Islet of Langerhans (tissue), 1 donor: ENCODE measurements around the gene BEST4.
"Not testable (repeated sequence)": the region's sequence is repeated elsewhere in the genome, so short reads cannot be mapped to it uniquely, and the experiment has no call there.

Experiments used
- FAIRE-seq: peaks from one replicate; lab custom pipeline; 2011; peaks lifted over from hg19 to GRCh38; lab: Jason Lieb, UNC

The BEST4 gene

DNA sequence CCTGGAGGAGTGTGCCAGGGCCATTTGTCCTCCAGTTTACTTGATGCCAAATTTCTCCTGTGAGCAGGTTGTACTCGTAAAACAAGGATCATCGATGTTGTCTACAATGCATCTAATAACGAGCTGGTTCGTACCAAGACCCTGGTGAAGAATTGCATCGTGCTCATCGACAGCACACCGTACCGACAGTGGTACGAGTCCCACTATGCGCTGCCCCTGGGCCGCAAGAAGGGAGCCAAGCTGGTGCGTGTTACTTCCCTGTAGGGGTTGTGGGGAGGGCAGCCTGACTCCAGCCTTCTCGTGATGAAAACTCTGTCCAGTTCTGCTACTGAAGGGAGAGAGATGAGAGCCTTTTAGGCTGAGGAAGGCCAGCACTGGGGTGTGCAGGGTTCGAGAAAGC lies 10.4 kb downstream of the BEST4 start:
- FAIRE-seq = no peak

DNA sequence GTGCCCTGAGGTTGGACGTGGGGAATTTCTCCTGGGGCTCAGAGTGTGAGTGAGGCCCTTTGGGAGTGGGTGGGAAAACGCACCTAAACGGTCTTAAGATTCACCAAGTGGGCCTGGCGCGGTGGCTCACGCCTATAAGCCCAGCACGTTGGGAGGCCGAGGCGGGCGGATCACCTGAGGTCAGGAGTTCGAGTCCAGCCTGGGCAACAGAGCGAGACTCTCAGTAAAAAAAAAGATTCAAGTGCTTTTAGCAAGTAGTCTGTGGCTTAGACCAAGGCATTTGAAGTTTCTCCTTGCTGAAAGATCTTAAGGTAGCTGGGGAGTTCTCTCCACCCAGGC lies 11.3 kb downstream of the BEST4 start:
- FAIRE-seq = no peak

GRCh38 chr1:44775930-44776729 lies 11.8 kb downstream of the BEST4 start:
- FAIRE-seq = no peak

DNA sequence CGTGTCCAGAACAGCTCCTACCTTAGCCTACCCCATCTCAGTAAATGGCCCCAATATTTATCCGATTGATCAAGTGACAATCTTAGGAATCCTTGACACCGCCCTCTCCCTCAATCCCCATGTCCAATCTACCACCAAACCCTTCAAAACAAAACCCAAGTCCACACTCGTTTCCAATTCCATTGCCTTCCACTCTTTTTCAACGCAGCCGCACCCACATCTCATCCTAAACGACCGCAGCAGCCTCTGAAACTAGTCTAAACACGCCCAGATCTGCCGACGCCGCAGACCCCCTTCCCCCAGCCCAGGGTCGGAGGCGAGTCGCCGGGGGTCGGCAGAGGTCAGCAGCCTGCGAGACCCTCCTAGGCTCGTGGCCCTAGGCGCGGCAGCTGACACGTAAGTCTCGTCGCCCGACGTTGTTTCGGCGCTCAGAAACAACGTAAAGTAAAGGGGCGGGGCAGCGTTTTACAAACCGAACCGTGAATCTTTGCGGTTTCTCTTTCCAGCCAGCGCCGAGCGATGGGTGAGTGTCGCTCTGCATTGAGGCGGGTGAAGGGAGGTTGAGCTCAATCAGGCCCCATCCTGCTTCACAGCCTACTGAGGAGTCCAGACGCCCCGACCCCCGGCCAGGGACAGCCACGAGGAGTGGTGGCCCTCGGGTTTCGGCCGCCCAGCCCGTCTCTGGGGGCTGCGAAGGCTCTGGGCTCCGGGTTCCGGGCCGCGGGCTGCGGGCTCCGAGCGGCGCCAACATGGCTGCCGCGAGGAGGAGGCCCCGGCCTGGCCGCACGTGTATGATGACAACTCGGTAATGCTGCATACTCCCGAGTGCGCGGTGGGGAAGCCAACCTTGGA lies 12.7 kb downstream of the BEST4 start, which contains the start of gene RPS8:
Gene RPS8 (plus strand): TSS at position 463 of the 852 bp plus-strand sequence. CDS start 57 bp downstream, at position 520.
- no peak for FAIRE-seq

DNA sequence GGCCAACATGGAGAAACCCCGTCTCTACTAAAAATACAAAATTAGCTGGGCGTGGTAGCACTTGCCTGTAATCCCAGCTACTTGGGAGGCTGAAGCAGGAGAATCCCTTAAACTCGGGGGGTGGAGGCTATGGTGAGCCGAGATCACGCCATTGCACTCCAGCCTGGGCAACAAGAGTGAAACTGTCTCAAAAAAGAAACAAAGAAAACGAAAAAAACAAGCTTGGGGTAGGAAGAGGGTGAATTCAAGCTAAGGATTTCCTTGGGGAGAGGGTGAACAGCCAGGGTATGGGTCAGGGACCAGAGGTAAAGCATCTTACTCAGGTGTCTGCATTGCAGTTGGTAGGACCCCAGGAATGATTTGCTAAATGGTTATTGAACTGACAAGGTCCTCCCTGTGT lies 21.5 kb downstream of the BEST4 start:
- FAIRE-seq = not testable (repeated sequence)

- no peak for FAIRE-seq
These were observed 27.1 kb downstream of the BEST4 start for GRCh38 chr1:44760876-44761275.

DNA sequence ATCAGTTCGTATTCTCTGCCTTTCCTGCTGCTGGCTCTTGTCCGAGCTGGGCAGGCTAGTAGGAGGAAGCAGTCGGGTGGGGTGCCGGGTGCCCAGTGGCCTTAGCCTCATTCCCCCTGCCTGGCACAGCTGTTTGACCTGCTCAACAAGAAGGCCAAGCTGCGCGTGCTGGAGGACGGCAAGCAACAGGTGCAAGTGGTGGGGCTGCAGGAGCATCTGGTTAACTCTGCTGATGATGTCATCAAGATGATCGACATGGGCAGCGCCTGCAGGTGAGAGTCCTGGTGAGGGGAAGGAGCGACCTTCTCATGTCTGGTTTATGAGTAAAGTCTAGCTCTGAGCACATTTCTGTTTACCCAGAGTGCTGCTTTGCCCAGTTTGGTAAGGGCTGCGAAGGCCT lies 28.9 kb downstream of the BEST4 start:
- FAIRE-seq = no peak

DNA sequence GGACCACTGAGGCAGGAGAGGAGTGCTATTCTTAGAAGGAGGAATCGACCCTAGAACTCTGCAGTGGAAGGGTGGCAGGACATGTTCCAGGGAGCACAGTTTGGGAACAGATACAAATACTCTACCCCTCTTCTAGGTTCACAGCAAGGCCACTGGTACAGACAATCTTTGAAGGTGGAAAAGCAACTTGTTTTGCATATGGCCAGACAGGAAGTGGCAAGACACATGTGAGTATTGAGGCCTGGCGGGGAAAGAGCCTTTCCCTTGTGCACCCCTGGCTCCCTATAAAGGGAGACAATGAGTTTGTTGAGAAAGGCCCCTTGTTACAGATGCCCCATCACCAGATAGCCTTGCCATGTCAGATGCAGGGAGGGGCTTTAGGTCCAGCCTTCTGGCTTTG lies 30.6 kb downstream of the BEST4 start:
- FAIRE-seq = no peak

GRCh38 chr1:44747878-44748277 lies 40.1 kb downstream of the BEST4 start:
- FAIRE-seq = no peak

- no peak for FAIRE-seq
These were observed 44.8 kb downstream of the BEST4 start for GRCh38 chr1:44743211-44743610.

DNA sequence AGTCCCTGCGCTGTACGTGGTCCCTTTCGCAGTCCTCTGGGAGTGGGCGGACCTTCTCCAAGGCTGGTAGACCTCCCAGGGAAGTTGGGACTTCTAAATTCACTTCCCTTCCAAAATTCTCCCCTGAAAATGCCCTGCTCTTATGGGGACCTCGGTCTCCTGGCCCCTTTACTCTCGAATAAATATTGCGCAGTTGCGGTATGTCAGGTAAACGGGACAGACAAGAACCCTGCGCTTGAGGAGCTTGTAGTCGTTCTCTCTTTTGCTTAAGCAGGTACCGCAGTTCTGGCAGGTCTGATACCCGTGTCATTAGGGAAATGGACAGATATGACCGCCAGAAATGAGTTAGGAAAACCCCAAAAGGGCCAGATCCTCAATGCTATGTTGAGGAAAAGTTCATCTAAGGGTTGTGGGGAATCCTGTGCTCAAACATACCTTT lies 47.8 kb downstream of the BEST4 start:
- FAIRE-seq = no peak

DNA sequence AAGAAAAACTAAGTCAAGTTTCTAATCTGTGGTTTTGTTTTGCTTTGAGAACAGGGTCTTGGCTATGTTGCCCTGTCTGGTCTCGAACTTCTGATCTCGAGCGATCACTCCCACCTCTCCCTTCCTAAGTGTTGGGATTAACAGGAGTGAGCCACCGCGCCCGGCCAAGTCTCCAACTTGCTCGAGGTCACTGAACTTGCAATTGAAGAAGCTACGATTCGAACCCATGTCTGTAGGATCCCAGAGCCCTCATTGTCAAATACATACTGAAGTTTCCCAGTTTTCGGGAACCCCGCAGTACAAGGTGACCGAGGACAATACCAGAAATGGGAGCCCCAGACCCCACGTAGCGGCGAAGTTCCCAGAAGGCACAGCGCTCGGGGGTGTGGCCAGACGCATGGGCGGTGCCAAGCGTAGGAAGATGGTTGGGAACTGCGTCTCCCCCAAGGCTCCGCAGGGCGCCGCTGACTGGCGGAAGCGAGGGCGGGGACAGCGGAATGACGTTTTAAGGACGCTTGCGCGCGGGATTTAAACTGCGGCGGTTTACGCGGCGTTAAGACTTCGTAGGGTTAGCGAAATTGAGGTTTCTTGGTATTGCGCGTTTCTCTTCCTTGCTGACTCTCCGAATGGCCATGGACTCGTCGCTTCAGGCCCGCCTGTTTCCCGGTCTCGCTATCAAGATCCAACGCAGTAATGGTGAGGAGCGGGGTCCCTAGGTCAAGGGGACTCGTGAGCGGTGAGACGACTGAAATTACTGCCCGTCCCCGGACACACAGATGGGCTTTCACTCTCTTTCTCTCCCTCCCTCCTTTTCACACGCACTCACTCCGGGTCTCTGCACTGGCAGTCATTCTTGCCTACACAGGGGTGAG lies 48.4 kb downstream of the BEST4 start, which contains the start of gene KIF2C:
Gene KIF2C (plus strand): TSS at position 531 of the 872 bp plus-strand sequence. CDS start 96 bp downstream, at position 627.
- FAIRE-seq = peak; percentile 79

DNA sequence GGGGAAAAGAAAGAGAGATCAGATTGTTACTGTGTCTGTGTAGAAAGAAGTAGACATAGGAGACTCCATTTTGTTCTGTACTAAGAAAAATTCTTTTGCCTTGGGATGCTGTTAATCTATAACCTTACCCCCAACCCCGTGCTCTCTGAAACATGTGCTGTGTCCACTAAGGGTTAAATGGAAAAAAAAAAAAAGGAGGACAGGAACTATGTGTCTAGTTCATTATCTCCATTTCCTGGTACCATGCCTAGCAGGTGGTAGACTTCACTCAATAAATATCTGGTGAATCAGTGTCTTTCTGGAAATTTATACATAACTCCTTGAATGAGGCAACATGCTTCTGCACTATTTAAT lies 49.0 kb downstream of the BEST4 start:
- not testable (repeated sequence) for FAIRE-seq

DNA sequence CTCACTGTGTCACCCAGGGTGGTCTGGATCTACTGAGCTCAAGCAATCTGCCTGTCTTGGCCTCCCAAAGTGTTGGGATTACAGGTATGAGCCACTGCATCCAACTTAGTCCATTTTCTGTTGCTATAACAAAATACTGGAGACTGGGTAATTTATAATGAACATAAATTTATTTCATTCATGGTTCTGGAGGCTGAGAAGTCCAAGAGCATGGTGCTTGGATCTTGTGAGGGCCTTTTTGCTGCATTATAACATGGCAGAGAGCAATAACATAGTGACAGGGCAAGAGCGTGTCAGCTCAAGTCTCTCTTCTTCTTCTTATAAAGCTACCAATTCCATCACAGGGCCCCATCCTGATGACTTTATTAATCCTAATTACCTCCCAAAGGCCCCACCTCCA lies 52.0 kb downstream of the BEST4 start:
- no peak for FAIRE-seq

DNA sequence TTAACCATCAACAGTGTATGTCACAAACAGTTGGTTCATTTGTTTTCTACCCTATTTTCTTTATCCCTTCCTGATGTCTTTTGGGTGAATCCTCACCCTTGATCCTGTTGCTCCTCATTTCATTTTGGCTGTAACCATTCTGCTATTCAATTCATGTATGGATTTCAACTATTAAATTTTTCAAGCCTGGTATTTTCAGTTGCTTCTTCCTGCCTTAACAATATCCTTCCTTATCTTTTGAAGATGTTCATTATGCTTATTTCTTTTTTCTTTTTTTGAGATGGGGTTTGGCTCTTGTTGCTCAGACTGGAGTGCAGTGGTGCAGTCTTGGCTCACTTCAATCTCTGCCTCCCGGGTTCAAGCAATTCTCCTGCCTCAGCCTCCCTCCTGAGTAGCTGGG lies 54.2 kb downstream of the BEST4 start:
- no peak for FAIRE-seq
